DND-41 (cell line): ENCODE measurements around the gene NLRP12.

Experiments used
- ATAC-seq: fragments of 200-7000 bp; cut with Tn5 transposase; 3 replicates; pipeline ENCODE4 v1.9.1; 2021; ENCODE audit warnings: low read depth; ENCODE audit not compliant: insufficient read depth
- DNase-seq: peaks from one replicate; pipeline ENCODE4 v3.0.0-alpha.2; 2020
- H2AFZ ChIP-seq: 2 replicates; pipeline ENCODE4 v1.6.0; 2012; ENCODE audit warnings: low read depth, low read length
- H3K27ac ChIP-seq: 2 replicates; pipeline ENCODE4 v1.5.1; 2012; ENCODE audit warnings: low read length, inconsistent platforms
- H3K27me3 ChIP-seq: fragments of 200-600 bp; sonication (generic); 2 replicates; pipeline ENCODE4 v1.6.0; 2012; ENCODE audit warnings: low read length, mild to moderate bottlenecking, inconsistent platforms; ENCODE audit not compliant: insufficient read depth, poor library complexity
- H3K36me3 ChIP-seq: 2 replicates; pipeline ENCODE4 v1.5.1; 2012; ENCODE audit warnings: low read length, inconsistent platforms; ENCODE audit not compliant: insufficient read depth
- H3K4me1 ChIP-seq: 2 replicates; pipeline ENCODE4 v1.5.1; 2012; ENCODE audit warnings: mild to moderate bottlenecking, low read length; ENCODE audit not compliant: insufficient read depth
- H3K4me2 ChIP-seq: 2 replicates; pipeline ENCODE4 v1.6.0; 2012; ENCODE audit warnings: mild to moderate bottlenecking, moderate library complexity, low read length, inconsistent platforms; ENCODE audit not compliant: insufficient read depth
- H3K4me3 ChIP-seq, 2 experiments: fragments of 200-600 bp in 1 of 2; shearing (Covaris generic) in 1 of 2; 2 replicates each; pipeline ENCODE4 v1.5.1; 2012 to 2016; ENCODE audit warnings: inconsistent platforms in 2 of 2, low read length in 2 of 2, mild to moderate bottlenecking in 2 of 2, low read depth in 1 of 2, moderate library complexity in 1 of 2
- H3K79me2 ChIP-seq: 2 replicates; pipeline ENCODE4 v1.6.0; 2012; ENCODE audit warnings: low read length, inconsistent platforms; ENCODE audit not compliant: insufficient read depth
- H3K9ac ChIP-seq: 2 replicates; pipeline ENCODE4 v1.6.0; 2012; ENCODE audit warnings: low read depth, mild to moderate bottlenecking, inconsistent platforms, low read length, moderate library complexity
- H3K9me3 ChIP-seq: 2 replicates; pipeline ENCODE4 v1.5.1; 2012; ENCODE audit warnings: low read length, moderate library complexity, mild to moderate bottlenecking, inconsistent platforms; ENCODE audit not compliant: insufficient read depth, severe bottlenecking
- H4K20me1 ChIP-seq: 2 replicates; pipeline ENCODE4 v1.6.0; 2012; ENCODE audit warnings: low read length; ENCODE audit not compliant: insufficient read depth
- CTCF ChIP-seq: IDR thresholded peaks from 2 replicates; pipeline ENCODE4 v1.5.1; 2012; ENCODE audit warnings: borderline replicate concordance, low read length, moderate library complexity, mild to moderate bottlenecking; ENCODE audit not compliant: poor library complexity, severe bottlenecking; ENCODE audit errors: extremely low read depth
- EZH2 ChIP-seq: IDR thresholded peaks from 3 replicates; pipeline ENCODE4 v1.6.1; 2012; ENCODE audit warnings: borderline replicate concordance, low read depth, mild to moderate bottlenecking, moderate library complexity, low read length, inconsistent platforms; ENCODE audit not compliant: severe bottlenecking

The NLRP12 gene

GRCh38 chr19:53810891-53811290, 13.2 kb downstream of the NLRP12 start:
- Histone ChIP-seq H3K79me2 (no peaks in the 10 kb centered on the region), H3K4me3 (no peak overlapping the region), H3K4me2 (no peak overlapping the region), H4K20me1 (no peaks in the 10 kb centered on the region), H3K27me3 (no peaks in the 10 kb centered on the region), H2AFZ (no peak overlapping the region), H3K9ac (no peak overlapping the region), H3K9me3 (no peaks in the 10 kb centered on the region), H3K36me3 (no peaks in the 10 kb centered on the region), H3K4me1 (no peaks in the 10 kb centered on the region), H3K27ac (no peak overlapping the region)
- ATAC-seq (no peak), DNase-seq (no peak)
- TF ChIP-seq EZH2: no peak
- TF ChIP-seq CTCF: no peak

GRCh38 chr19:53810187-53810546, 13.9 kb downstream of the NLRP12 start:
- ATAC-seq: no peak
- no peak overlapping the region for H3K4me3 ChIP-seq
- H3K27ac ChIP-seq: no peak overlapping the region
- no peak overlapping the region for H3K9ac ChIP-seq
- H2AFZ ChIP-seq: no peak overlapping the region
- TF ChIP-seq EZH2 (no peak), CTCF (no peak)
- no peak overlapping the region for H3K4me2 ChIP-seq
- H3K36me3 ChIP-seq: no peaks in the 10 kb centered on the region
- DNase-seq: no peak
- no peaks in the 10 kb centered on the region for H4K20me1 ChIP-seq
- no peaks in the 10 kb centered on the region for H3K4me1 ChIP-seq
- H3K79me2 ChIP-seq: no peaks in the 10 kb centered on the region
- H3K9me3 ChIP-seq: no peaks in the 10 kb centered on the region
- H3K27me3 ChIP-seq: no peaks in the 10 kb centered on the region

GRCh38 chr19:53809518-53810186, 14.5 kb downstream of the NLRP12 start:
- Histone ChIP-seq H3K27ac (no peak overlapping the region), H3K9ac (no peak overlapping the region), H3K4me1 (no peaks in the 10 kb centered on the region), H3K79me2 (no peaks in the 10 kb centered on the region), H2AFZ (no peak overlapping the region), H3K4me3 (no peak overlapping the region), H3K9me3 (no peaks in the 10 kb centered on the region), H4K20me1 (no peaks in the 10 kb centered on the region), H3K4me2 (no peak overlapping the region), H3K27me3 (no peaks in the 10 kb centered on the region), H3K36me3 (no peaks in the 10 kb centered on the region)
- no peak for ATAC-seq
- TF ChIP-seq CTCF: peak; percentile 61
- TF ChIP-seq EZH2: no peak
- peak; percentile 5 for DNase-seq
